GM18519 (cell line): ENCODE measurements around the gene XRCC5.
"Not testable (repeated sequence)": the region's sequence is repeated elsewhere in the genome, so short reads cannot be mapped to it uniquely, and the experiment has no call there.

ENCODE experiments used
- ATAC-seq: cut with Tn5 transposase; IDR thresholded peaks from one replicate; pipeline ENCODE4 v1.9.1; 2021; ENCODE audit warnings: mild to moderate bottlenecking, moderate library complexity; ENCODE audit not compliant: unreplicated experiment, low FRiP score

Gene XRCC5

GRCh38 chr2:216183462-216183861 lies 74.3 kb downstream of the XRCC5 start:
- no peak for ATAC-seq

- no peak for ATAC-seq
Measured at GRCh38 chr2:216188559-216188850, 79.4 kb downstream of the XRCC5 start.

GRCh38 chr2:216188956-216189355 lies 79.8 kb downstream of the XRCC5 start:
- ATAC-seq, result no peak

GRCh38 chr2:216189410-216189809 lies 80.3 kb downstream of the XRCC5 start:
- no peak for ATAC-seq

DNA sequence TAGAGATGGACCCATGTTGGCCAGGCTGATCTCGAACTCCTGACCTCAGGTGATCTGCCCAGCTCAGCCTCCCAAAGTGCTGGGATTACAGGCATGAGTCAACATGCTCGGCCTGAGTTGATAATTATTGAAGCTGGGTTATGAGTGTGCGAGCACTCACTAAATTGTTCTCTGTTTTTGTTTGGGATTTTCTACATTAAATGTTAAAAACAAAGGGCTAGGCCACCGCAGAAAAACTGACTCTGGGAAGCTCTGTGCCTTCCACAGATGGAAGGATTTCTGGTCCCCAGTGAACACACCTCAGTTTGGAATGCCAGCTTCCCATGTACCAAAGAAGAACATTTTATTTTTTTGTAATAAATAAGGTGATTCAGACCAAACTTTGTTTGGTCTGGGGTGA lies 83.0 kb downstream of the XRCC5 start:
- no peak for ATAC-seq

- ATAC-seq, result no peak
Measured at GRCh38 chr2:216192931-216193330, 83.8 kb downstream of the XRCC5 start.

DNA sequence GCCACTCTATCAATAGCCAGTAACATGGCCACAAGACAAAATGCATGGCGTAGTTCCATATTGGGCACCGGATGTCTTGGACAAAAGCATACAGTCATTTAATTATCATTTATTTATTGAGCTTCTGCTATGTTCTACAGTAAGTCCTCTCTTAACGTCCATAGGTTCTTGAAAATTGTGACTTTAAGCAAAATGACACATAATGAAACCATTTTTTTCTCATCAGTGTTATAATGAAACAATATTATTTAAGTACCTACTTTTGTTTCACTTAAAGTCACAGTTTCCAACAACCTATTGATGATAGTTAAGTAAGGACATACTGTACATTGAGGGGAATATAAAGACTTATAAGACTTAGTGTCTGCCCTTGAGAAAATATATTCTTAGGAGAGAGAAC lies 84.9 kb downstream of the XRCC5 start:
- ATAC-seq, result no peak

- ATAC-seq, result no peak
Measured at GRCh38 chr2:216194561-216194960, 85.4 kb downstream of the XRCC5 start.

DNA sequence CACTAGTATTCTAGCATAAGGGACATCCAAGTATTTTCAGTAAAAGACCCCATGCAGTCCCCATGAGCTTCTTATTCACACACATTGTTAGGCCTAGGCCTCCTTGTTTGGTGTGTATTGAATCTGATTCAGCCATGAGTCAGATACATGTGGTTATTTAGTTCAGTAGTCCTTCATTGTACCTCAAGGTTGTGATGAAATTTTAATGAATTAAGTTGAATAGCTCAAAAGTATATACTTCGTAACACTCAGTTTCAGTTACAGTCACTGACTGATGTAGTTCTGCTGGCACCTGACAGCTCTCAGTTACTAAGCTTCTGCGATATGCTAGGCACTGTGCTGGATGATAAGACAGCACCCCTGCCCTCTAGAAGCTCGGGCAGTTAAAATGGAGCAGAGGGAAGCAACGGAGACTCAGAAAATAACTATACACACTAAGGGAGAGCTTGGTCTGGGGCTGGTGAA lies 86.4 kb downstream of the XRCC5 start:
- ATAC-seq, result no peak

- no peak for ATAC-seq
Measured at GRCh38 chr2:216201692-216202306, 92.7 kb downstream of the XRCC5 start.

DNA sequence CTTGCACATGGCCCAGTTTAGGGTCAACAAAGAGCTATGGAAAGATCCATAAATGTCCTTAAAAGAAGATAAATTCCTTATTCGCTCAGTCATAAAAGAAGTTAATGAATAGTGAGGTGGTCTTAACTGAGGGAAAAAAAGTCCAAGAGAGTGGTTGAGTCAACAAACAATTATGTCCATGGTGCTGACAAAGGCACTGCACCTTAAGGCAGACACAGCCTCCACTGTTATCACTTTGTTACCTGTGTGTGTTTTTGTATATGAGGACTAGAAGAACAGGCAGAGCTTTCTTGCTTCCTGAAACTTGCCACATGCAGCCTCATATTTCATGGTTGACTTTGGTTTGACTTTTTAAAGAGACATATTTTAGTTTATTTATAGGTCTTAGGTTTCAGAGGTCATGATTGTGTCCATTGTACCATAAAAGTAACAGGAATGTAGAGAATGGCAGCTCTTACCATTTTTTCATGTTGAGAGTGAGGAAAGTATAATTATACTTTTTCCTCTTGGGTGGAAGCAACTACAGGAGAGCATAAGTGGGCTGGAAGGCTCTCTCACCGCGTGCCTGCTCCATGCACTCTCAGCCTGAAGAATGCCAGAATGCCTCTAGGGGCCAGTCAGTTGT lies 93.6 kb downstream of the XRCC5 start:
- no peak for ATAC-seq

- ATAC-seq, result no peak
Measured at GRCh38 chr2:216205486-216205885, 96.3 kb downstream of the XRCC5 start.

- ATAC-seq, result peak; percentile 75
Measured at GRCh38 chr2:216206041-216206703, 97.0 kb downstream of the XRCC5 start.

DNA sequence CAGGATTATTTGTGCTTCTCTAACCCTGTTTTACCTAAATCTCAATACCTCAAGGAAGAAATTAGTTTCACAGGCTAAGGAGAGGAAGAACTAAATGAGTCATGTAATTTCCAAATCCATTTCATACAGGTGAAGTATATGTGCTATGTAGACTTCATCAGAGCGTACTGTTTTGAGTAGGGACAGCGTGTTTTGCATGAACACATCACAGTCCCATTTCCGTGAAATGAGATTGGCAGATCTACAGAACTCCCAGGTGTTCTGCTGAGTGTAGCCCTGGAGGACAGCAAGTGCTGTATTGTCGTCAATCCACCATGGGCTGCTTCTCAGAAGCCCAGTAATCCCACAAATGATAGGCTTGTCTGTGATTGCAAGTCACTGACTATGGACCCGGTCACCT lies 97.7 kb downstream of the XRCC5 start:
- ATAC-seq, result peak; percentile 27

DNA sequence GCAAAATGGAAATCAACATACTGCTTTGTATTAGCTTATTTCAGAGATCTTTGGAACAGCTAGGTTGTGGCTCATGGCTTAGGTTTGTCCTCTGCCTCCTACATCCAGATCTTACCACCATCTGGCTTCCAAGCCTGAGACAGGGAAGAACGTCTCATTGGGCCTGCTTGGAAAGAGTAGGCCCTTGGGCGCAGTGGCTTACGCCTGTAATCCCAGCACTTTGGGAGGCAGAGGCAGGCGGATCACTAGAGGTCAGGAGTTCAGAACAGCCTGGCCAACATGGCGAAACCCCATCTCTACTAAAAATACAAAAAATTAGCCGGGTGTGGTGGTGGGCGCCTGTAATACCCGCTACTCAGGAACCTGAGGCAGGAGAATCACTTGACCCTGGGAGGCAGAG lies 99.5 kb downstream of the XRCC5 start:
- ATAC-seq, result not testable (repeated sequence)

DNA sequence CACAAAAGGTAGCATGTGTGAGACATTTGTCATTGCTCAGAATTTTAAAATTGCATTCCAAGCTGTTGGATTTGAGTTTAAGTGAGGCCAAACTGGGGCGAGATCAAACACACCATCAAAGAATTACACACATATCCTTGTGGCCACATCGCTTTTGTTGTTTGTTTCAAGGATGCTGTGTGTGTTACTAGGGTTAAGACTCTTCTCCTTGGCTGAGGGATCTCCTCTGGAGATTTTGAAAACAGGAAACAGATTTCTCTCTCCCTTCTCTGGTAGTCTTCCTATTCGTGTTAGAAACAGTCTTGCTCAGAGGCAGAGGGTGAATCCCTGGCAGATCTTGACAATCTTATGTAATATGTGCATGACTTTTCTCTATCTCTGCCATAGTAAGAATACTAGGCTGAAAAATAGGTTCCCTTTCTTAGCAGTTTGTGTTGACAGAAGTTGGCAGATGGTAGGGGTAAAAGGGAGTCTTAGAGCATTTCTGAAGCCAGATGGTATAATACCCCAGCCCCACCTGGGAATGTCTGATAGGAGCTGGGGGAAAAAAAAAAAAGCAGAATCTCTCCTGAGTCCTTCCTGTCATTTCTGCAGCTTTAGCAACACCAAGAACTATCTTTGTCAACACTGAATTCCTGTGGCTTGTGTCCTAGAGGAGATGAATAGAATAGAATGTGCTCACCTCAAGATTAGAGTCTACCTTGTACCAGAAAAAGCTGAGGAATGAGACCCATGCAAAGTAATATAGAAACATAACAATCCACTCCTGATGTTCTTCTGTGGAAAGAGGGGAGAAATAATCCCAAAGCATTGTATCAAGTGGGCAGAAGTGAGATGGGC lies 101.8 kb downstream of the XRCC5 start:
- ATAC-seq, result no peak

DNA sequence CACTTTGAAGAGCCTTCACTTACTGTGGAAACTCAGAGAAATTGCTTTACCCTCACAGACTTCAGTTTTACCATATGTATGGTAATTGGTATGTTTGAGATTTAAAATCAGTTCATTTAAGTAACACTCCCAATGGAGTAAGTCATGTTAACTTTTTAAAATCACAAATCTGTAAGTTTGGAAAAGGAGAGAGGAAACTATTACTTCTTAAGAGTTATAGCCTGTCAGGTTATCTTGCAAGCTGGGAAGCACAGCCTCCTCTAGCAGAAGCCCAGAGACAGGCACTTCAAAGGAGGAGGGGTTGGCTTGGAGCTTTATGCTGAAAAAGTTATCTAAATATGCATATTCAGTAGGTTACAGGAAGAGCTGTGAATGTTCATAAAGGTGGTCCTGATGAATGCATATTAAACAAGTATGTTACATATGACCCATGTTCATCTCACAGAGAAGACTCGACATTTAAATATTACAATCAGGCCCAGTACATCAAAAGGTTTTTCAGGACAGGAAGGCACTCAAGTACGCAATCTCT lies 102.5 kb downstream of the XRCC5 start:
- ATAC-seq, result no peak

DNA sequence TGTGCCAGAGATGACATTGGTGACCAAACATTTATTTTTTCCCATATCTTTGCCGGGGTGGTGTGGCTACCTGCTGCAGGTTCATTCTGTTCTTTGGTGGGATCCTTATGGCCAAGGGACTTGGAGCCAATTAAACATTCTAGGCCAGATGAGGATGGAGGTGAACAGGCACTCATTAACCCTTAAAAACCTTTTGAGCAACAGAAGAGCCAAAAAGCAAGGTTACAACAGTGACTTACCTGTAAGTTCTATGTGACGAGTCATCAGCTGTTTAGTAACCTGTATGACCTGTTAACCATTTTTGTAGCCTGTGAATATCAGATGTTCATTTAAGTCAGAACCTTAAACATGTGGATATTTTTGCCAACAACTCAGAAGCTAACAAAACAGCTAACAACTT lies 105.6 kb downstream of the XRCC5 start:
- ATAC-seq, result no peak

DNA sequence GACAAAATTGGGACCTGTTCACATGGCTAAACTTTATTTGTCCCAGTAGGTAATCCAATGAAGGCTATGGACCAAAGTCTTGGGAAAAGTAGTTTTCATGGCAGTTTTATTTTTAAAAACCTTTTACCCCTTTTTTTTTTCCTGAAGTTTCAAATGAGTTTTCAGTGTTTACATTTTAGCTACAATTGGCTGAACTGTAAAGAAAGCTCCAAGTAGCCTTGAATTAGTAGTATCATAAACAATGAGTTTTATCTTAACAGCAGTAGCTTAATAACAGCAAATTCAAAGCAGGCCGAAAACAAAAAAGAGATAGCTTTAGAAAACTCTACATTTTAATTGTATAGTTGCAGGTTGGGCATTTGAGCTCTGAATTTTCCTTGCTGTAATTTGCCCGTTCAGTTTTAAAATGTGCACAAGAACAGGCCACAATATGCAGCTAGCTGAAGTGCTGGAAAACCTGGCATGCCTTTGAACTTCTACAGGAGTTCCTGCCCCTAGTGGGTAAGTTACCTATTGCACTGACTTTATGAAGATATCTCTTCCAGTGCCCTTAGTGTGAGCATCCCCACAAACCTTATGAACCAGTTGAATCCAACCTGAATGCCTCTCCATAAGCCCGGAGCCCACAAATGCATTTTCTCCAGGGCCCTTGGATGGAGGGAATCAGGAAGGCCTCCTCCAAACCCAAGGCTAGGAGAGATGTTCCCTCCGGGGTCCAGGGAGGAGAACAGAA lies 106.7 kb downstream of the XRCC5 start:
- no peak for ATAC-seq
